Gastrocnemius medialis (tissue), 4 donors: Measurements from ENCODE around the gene DNAAF1. TPM values are rescaled to one million over a fixed set of nuclear protein-coding genes. Genes with fewer than 3 reads are reported as not detected.
"Not testable (repeated sequence)": the region's sequence is repeated elsewhere in the genome, so short reads cannot be mapped to it uniquely, and the experiment has no call there.

Experiments
- ATAC-seq, 2 donors: fragments of 150-250 bp; one replicate each; pipeline ENCODE4 v1.9.1; 2016
- DNase-seq, 2 donors: peaks; one replicate each; pipeline ENCODE4 v3.0.0-alpha.2; 2019
- H3K27ac ChIP-seq, 4 donors: fragments of 200-600 bp; sonication (generic); 1 replicate in 1 of 4; 2 replicates in 3 of 4; pipeline ENCODE4 v1.5.1; 2016 to 2018; ENCODE audit warnings: mild to moderate bottlenecking in 2 of 4, moderate library complexity in 1 of 4
- H3K27me3 ChIP-seq, 3 donors: fragments of 200-600 bp; sonication (generic) in 2 of 3; 1 replicate in 1 of 3; 2 replicates in 2 of 3; pipeline versions ENCODE4 v1.5.1 to v1.6.0; 2016 to 2019; ENCODE audit warnings: mild to moderate bottlenecking in 1 of 3, moderate library complexity in 1 of 3
- H3K36me3 ChIP-seq, 2 donors: fragments of 200-600 bp; sonication (generic) in 1 of 2; one replicate each; pipeline ENCODE4 v1.5.1; 2017 to 2018
- H3K4me1 ChIP-seq, 2 donors: fragments of 200-600 bp; sonication (generic) in 1 of 2; one replicate each; pipeline ENCODE4 v1.5.1; 2016 to 2017; ENCODE audit warnings: mild to moderate bottlenecking in 2 of 2
- H3K4me3 ChIP-seq, 4 donors: fragments of 200-600 bp; sonication (generic) in 3 of 4; 1 replicate in 1 of 4; 2 replicates in 3 of 4; pipeline ENCODE4 v1.5.1; 2016 to 2019; ENCODE audit warnings: mild to moderate bottlenecking in 2 of 4
- H3K9me3 ChIP-seq, 3 donors: fragments of 200-600 bp; sonication (generic) in 2 of 3; 1 replicate in 1 of 3; 2 replicates in 2 of 3; pipeline ENCODE4 v1.5.1; 2016 to 2019
- CTCF ChIP-seq, 5 experiments: fragments of 450-650 bp in 3 of 5; fragments of 200-600 bp in 2 of 5; sonication (generic) in 2 of 5; IDR thresholded peaks in 4 of 5; conservative IDR thresholded peaks in 1 of 5; 1 replicate in 4 of 5; 2 replicates in 1 of 5; pipeline ENCODE4 v1.5.1; 2016 to 2019; ENCODE audit warnings: antibody characterized with exemption in 5 of 5, mild to moderate bottlenecking in 3 of 5, moderate library complexity in 3 of 5
- POLR2A ChIP-seq, 2 donors: fragments of 450-650 bp; IDR thresholded peaks; one replicate each; pipeline ENCODE4 v1.6.1; 2017; ENCODE audit warnings: antibody characterized with exemption in 2 of 2, mild to moderate bottlenecking in 2 of 2, moderate library complexity in 2 of 2
- in situ Hi-C, 4 donors: fragments of 200-750 bp; cut with MboI; loops; one replicate each; pipeline versions ENCODE4 v1.15.0 to v1.8.0; 2017; ENCODE audit warnings: low sequenced_read_pairs in 4 of 4
- intact Hi-C: fragments of 100-400 bp; cut with DNase I; formaldehyde crosslinking; loops from one replicate; pipeline ENCODE4 v1.15.1; 2023; ENCODE audit warnings: low total_unique reads
- total RNA-seq, 4 donors: library from RNA; depleted of rRNA; stranded (reverse); fragments of >200 nt; gene quantifications; one replicate each; pipeline versions ENCODE4 v1.1.0 to v1.2.3, GENCODE V29; 2016

The DNAAF1 gene
- total RNA-seq, 4 donors from 2014 or later = not detected

DNA sequence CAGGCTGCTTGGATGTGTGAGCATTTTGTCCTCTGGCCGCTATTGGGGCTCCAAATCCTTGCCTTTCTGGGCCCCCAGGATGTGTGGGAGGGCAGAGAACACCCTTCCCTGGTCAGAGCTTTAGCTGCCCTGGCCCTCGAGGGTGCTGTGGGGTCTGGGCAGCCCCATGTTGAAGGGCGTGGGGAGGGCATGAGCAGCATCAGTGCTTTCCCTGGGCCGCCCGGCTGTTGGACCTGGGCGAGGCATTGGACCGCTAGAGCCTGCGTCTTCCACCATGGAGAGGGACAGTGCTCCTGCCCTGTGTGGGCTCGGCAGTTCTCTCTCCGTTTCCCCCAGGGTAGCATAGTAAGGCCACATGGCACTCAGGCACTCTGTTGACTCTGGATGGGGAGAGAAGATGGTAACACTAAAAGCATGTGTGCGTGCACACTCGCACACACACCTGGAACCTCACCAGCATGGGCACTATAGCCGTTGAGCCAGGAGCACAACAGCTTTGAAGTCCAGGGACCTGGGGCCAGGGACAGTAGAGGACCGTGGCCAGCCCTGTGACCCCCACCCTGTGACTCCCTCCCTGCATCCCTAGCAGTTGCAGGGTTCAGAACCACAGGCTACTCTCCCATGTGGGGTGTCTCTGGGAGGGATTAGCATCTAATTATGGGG is 52.5 kb downstream of the DNAAF1 start:
- Histone ChIP-seq H3K9me3 (no peaks in the 10 kb centered on the region), H3K4me1 (peaks cover 0 to 3% of the 10 kb centered on the region in 2 donors), H3K27me3 (peaks cover 0 to 4% (median 0%) of the 10 kb centered on the region in 3 donors), H3K4me3 (no peak overlapping the region), H3K27ac (no peak overlapping the region), H3K36me3 (no peaks in the 10 kb centered on the region)
- DNase-seq (no peak), ATAC-seq (no peak)
- intact Hi-C loops = no loop called here
- TF ChIP-seq CTCF (IDR thresholded peaks at IDR 0.05 in 4 of 5, conservative IDR thresholded peaks at IDR 0.05 in 1 of 5) (no peak), POLR2A (IDR thresholded peaks at IDR 0.05) (no peak)
- in situ Hi-C loops = loop anchor here in 2 of 4 donors (25.0 kb wide), 3 partner anchors 110 to 385 kb away; partner anchors contain the start of genes HSBP1 (in 1 of the 2), NECAB2 (in 1 of the 2) and OSGIN1 (in 1 of the 2)

DNA sequence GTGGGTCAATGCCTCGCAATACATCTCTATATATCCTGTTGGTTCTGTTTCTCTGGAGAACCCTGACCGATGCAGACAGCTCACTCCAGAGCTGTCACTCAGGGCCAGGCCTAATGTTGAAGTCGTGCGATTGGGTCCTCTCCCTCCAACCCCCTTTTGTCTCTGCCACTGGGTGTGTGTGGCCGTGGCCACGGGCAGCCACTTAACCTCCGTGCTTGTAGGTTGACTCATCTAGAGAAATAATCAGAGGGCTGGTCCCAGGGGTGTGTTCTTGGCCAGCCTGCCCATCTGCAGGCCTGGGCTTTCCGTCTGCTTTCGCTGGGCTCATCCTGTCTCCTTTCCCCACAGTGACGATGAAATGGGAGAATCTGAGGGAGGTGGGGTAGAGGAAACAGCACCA is 53.3 kb downstream of the DNAAF1 start:
- H3K4me3 ChIP-seq = no peak overlapping the region
- DNase-seq (no peak), ATAC-seq (no peak)
- in situ Hi-C loops = loop anchor here in 2 of 4 donors (25.0 kb wide), 3 partner anchors 111 to 386 kb away; partner anchors contain the start of genes HSBP1 (in 1 of the 2), NECAB2 (in 1 of the 2) and OSGIN1 (in 1 of the 2)
- H3K4me1 ChIP-seq = peaks cover 0 to 3% of the 10 kb centered on the region in 2 donors
- intact Hi-C loops = no loop called here
- H3K27me3 ChIP-seq = peaks cover 0 to 4% (median 0%) of the 10 kb centered on the region in 3 donors
- no peaks in the 10 kb centered on the region for H3K9me3 ChIP-seq
- no peaks in the 10 kb centered on the region for H3K36me3 ChIP-seq
- no peak overlapping the region for H3K27ac ChIP-seq
- no peak for TF ChIP-seq POLR2A (IDR thresholded peaks at IDR 0.05)
- no peak for TF ChIP-seq CTCF (IDR thresholded peaks at IDR 0.05 in 4 of 5, conservative IDR thresholded peaks at IDR 0.05 in 1 of 5)

- no peaks in the 10 kb centered on the region for H3K9me3 ChIP-seq
- no peak overlapping the region for H3K4me3 ChIP-seq
- H3K4me1 ChIP-seq = peaks cover 0 to 3% of the 10 kb centered on the region in 2 donors
- TF ChIP-seq POLR2A (IDR thresholded peaks at IDR 0.05) (no peak), CTCF (IDR thresholded peaks at IDR 0.05 in 4 of 5, conservative IDR thresholded peaks at IDR 0.05 in 1 of 5) (no peak)
- no peaks in the 10 kb centered on the region for H3K36me3 ChIP-seq
- in situ Hi-C loops (loop anchor here in 2 of 4 donors (25.0 kb wide), 3 partner anchors 112 to 387 kb away; partner anchors contain the start of genes HSBP1 (in 1 of the 2), NECAB2 (in 1 of the 2) and OSGIN1 (in 1 of the 2)), intact Hi-C loops (no loop called here)
- ATAC-seq (no peak), DNase-seq (no peak)
- peaks cover 0 to 4% (median 0%) of the 10 kb centered on the region in 3 donors for H3K27me3 ChIP-seq
- H3K27ac ChIP-seq = no peak overlapping the region
Measured at GRCh38 chr16:84199097-84199496, 54.0 kb downstream of the DNAAF1 start.

DNA sequence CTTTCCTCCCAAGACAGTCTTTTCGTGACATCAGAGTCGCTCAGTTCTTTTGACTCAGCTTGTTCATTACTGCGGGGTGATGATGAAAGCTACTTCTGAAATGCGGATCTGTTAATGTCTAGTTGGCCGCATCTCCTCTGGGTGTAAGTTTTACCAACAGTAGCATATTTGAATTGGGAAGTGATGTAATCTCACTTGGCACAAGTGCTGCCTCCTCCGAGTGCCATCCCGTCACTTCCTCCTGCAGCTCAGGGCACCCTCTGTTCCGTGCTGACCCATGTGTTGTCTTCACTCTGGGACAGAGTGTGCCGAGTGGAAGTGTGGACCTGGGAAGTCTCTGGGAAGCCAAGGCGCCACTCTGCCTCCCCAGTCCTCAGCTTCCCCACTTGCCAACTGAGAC is 54.8 kb downstream of the DNAAF1 start:
- peaks cover 0 to 4% (median 0%) of the 10 kb centered on the region in 3 donors for H3K27me3 ChIP-seq
- H3K36me3 ChIP-seq = no peaks in the 10 kb centered on the region
- no peak overlapping the region for H3K4me3 ChIP-seq
- H3K9me3 ChIP-seq = no peaks in the 10 kb centered on the region
- intact Hi-C loops = no loop called here
- in situ Hi-C loops = loop anchor here in 2 of 4 donors (25.0 kb wide), 3 partner anchors 113 to 388 kb away; partner anchors contain the start of genes HSBP1 (in 1 of the 2), NECAB2 (in 1 of the 2) and OSGIN1 (in 1 of the 2)
- H3K4me1 ChIP-seq = peaks cover 0 to 3% of the 10 kb centered on the region in 2 donors
- ATAC-seq = peak; percentile 60 to 94
- H3K27ac ChIP-seq = peak overlapping the region in 1 of 4 donors; percentile 61
- no peak for TF ChIP-seq POLR2A (IDR thresholded peaks at IDR 0.05)
- no peak for TF ChIP-seq CTCF (IDR thresholded peaks at IDR 0.05 in 4 of 5, conservative IDR thresholded peaks at IDR 0.05 in 1 of 5)
- peak; percentile 50 to 56 for DNase-seq

GRCh38 chr16:84204551-84204950 is 59.4 kb downstream of the DNAAF1 start:
- ATAC-seq, H3K27ac ChIP-seq, H3K9me3 ChIP-seq, in situ Hi-C loops, DNase-seq, H3K36me3 ChIP-seq, H3K4me3 ChIP-seq, intact Hi-C loops, H3K27me3 ChIP-seq, H3K4me1 ChIP-seq: not testable (repeated sequence)

GRCh38 chr16:84205123-84205522 is 60.0 kb downstream of the DNAAF1 start:
- ATAC-seq, H3K36me3 ChIP-seq, DNase-seq, intact Hi-C loops, H3K27ac ChIP-seq, H3K4me3 ChIP-seq, H3K27me3 ChIP-seq, H3K9me3 ChIP-seq, H3K4me1 ChIP-seq, in situ Hi-C loops: not testable (repeated sequence)
